GM06990 (cell line): Measurements from ENCODE around the gene SNX32.

Experiments used
- DNase-seq: peaks from one replicate; pipeline ENCODE4 v3.0.0-alpha.2; 2011; ENCODE audit not compliant: insufficient read length; ENCODE audit errors: extremely low read depth
- H3K27me3 ChIP-seq: replicated peaks from 2 replicates; pipeline ENCODE4 v1.6.0; 2011; ENCODE audit warnings: low read length; ENCODE audit not compliant: control insufficient read depth, insufficient read depth
- H3K36me3 ChIP-seq: 2 replicates; pipeline ENCODE4 v1.5.1; 2011; ENCODE audit warnings: low read length; ENCODE audit not compliant: control insufficient read depth, insufficient read depth
- H3K4me3 ChIP-seq: replicated peaks from 2 replicates; pipeline ENCODE4 v1.5.1; 2011; ENCODE audit warnings: low read depth, mild to moderate bottlenecking, control low read depth, low read length
- TF ChIP-seq, protein P1 (sequence below): IDR thresholded peaks from 2 replicates; pipeline ENCODE4 v1.5.1; 2011; ENCODE audit warnings: low read length, control low read depth, mild to moderate bottlenecking, inconsistent platforms; ENCODE audit not compliant: insufficient read depth, poor library complexity, severe bottlenecking

SNX32 gene

GRCh38 chr11:65852508-65853245, 18.9 kb downstream of the SNX32 start:
- TF ChIP-seq, protein P1, sequence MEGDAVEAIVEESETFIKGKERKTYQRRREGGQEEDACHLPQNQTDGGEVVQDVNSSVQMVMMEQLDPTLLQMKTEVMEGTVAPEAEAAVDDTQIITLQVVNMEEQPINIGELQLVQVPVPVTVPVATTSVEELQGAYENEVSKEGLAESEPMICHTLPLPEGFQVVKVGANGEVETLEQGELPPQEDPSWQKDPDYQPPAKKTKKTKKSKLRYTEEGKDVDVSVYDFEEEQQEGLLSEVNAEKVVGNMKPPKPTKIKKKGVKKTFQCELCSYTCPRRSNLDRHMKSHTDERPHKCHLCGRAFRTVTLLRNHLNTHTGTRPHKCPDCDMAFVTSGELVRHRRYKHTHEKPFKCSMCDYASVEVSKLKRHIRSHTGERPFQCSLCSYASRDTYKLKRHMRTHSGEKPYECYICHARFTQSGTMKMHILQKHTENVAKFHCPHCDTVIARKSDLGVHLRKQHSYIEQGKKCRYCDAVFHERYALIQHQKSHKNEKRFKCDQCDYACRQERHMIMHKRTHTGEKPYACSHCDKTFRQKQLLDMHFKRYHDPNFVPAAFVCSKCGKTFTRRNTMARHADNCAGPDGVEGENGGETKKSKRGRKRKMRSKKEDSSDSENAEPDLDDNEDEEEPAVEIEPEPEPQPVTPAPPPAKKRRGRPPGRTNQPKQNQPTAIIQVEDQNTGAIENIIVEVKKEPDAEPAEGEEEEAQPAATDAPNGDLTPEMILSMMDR: no peak
- Histone ChIP-seq H3K27me3 (no peaks in the 10 kb centered on the region), H3K36me3 (peaks cover 38% of the 10 kb centered on the region), H3K4me3 (no peak overlapping the region)
- DNase-seq: no peak

DNA sequence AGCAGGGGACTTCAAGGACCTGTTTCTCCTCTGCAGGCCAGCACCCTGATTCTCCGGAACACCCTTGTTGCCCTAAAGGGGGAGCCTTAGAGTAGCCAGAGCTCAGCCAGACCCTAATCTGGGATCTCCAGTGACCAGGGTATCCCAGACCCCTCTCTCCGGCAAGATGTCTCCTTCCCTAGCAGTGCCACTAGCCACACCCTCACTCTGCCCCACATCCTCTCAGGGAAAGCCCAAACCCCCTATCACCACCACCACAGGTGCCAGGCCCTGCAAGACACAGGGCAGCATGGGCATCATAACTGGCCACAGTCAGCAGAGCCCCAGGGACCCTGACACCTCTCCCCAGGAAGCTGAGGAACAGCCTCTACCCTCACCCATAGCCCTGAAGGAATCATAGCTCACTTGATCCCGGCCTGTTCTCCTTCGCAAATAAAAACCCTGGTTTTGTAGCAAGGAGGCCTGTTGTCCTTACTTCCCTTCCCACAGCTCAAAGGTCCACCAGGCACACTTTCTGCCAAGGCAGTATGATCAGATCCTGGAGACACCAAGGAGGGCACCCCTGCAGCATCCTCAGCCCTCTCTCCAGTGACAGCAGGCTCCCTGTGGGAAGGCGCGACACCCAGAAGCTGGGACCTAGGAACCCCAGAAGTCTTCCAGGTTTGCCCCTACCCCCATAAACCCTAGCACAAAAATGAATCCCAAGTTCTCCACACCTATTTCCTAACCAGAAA, 19.6 kb downstream of the SNX32 start:
- no peak overlapping the region for H3K4me3 ChIP-seq
- H3K27me3 ChIP-seq: no peaks in the 10 kb centered on the region
- TF ChIP-seq, protein P1: peak; percentile 5
- peaks cover 38% of the 10 kb centered on the region for H3K36me3 ChIP-seq
- no peak for DNase-seq

DNA sequence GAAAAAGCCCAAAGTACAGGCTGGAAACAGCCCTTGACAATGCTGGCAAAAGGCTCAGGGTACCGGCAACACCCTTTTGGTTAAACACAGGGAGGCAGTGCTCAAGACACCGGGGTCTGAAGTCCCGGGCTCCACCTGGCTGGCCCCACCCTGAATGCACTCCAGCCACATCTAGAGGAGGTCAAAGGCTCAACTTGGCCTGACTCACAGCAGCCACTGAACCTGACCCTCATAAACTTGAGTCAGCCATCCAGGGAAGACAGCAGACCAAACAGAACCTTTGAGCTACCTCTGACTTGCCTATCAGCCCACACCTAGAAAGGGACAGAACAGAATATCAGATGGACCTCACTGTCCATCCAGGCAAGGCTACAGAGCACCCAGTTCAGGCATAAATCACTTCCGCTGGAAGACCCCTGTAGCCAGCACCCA, 20.4 kb downstream of the SNX32 start:
- Histone ChIP-seq H3K27me3 (no peaks in the 10 kb centered on the region), H3K4me3 (no peak overlapping the region), H3K36me3 (peaks cover 38% of the 10 kb centered on the region)
- no peak for DNase-seq
- TF ChIP-seq, protein P1: no peak

DNA sequence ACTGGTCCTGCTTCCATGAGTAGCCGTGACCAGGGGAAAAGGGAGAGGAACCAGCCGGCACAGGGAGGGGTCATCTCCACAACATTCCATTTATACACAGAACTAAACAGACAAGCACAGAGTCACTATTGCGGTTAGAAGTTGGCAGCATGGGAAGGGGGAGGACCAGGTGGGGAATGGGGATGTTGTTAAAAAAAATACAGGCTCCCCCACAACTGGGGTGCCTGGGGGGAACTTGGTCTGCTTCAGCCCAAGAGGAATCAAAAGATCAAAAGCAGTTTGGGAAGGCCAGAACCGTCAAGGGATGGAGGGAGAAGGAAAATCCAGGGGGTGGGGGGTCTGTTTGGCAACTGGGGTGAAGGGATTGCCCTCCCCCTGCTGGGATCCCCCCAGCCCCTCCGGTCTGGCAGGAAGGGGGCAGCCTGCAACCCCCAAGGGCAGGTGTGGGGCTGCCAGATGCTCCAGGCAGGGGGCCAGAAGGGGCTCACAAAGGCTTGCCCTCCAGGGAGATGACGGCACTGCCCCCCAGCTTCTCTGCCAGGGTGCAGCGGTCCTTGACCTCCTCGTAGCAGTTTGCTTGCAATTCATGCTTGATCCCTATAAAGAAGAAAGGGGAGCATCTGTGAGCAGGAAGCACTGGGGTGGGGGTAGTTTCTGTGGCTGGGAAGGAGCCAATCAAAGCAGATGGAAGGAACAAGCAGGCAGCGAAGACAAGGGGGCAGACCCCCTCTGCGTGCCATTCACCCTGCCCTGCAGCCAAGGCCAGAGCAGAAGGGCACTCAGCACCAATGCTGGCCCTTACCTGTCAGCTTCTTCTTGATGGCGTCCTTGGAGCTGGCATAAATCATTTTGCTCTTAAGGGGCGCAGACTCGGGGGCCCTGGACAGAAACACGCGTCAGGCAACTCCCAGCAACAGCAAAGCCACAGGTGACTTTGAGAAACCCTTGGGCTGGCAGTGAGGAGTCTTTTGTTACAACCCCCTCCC, 21.4 kb downstream of the SNX32 start:
- Histone ChIP-seq H3K27me3 (no peaks in the 10 kb centered on the region), H3K36me3 (peaks cover 38% of the 10 kb centered on the region), H3K4me3 (no peak overlapping the region)
- DNase-seq: no peak
- TF ChIP-seq, protein P1: no peak

- Histone ChIP-seq H3K4me3 (peak overlapping the region; percentile 97), H3K36me3 (peaks cover 38% of the 10 kb centered on the region), H3K27me3 (no peaks in the 10 kb centered on the region)
- TF ChIP-seq, protein P1: no peak
- DNase-seq: no peak
These were observed 22.2 kb downstream of the SNX32 start for GRCh38 chr11:65855927-65856363.
